PFSK-1 (cell line): ENCODE data around the gene GUCD1.

Source experiments
- POLR2AphosphoS5 ChIP-seq: IDR thresholded peaks from 2 replicates; pipeline ENCODE4 v1.6.1; 2012; ENCODE audit warnings: low read depth, mild to moderate bottlenecking, control low read depth, low read length, moderate library complexity
- SIN3A ChIP-seq: IDR thresholded peaks from 2 replicates; pipeline ENCODE4 v1.6.1; 2012; ENCODE audit warnings: mild to moderate bottlenecking, low read length, moderate library complexity, borderline replicate concordance; ENCODE audit not compliant: insufficient read depth
- TAF1 ChIP-seq: IDR thresholded peaks from 2 replicates; pipeline ENCODE4 v1.6.1; 2012; ENCODE audit warnings: low read length, control low read depth, borderline replicate concordance; ENCODE audit not compliant: insufficient read depth

DNA sequence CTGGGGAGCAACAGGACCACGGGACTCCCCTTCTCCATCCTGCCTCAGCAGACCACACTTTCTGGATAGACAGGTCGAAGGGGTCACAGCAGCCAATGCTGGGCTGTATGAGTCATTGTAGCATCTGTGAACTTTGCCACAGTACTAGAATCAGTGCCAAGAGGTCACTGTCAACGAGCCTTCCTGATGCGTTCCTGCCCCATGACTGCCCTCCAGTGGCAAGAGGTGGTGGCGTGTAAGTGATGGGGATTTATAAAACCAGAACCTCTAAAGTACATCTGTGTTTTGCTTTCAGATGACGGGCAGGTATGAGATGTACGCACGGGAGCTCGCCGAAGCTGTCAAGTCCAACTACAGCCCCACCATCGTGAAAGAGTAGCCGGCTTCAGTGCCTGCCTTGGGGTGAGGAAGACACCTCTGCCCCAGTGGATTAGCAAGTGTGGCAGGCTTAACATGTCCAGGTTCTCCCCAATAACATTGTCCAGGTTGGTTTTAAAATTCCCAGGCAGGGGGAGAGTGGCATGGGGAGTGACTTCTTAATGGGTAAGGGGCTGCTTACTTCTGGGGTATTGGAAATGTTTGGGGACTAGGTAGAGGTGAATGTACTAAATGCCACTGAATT, 29.4 kb downstream of the GUCD1 start:
- no peak for TF ChIP-seq SIN3A
- no peak for TF ChIP-seq TAF1
- no peak for TF ChIP-seq POLR2AphosphoS5
